HuH-7 (cell line): ENCODE measurements around the gene SLC28A2.

Experiments used
- DNase-seq: peaks from one replicate; pipeline ENCODE4 v3.0.0; 2011; ENCODE audit warnings: low spot score

Gene SLC28A2

GRCh38 chr15:45326741-45327140 is 74.7 kb downstream of the SLC28A2 start:
- no peak for DNase-seq
